GM12865 (cell line): Measurements from ENCODE around the gene MAT2A.

ENCODE experiments used
- DNase-seq: peaks from one replicate; pipeline ENCODE4 v3.0.0; 2010; ENCODE audit warnings: low read depth
- H3K4me3 ChIP-seq: 2 replicates; pipeline ENCODE4 v1.5.1; 2011; ENCODE audit warnings: mild to moderate bottlenecking, low read depth, low read length, control low read depth
- CTCF ChIP-seq: IDR thresholded peaks from 2 replicates; pipeline ENCODE4 v1.5.1; 2011; ENCODE audit warnings: low read length, control low read depth, low read depth, inconsistent platforms; ENCODE audit not compliant: insufficient read depth; ENCODE audit errors: missing control alignments

Gene MAT2A

DNA sequence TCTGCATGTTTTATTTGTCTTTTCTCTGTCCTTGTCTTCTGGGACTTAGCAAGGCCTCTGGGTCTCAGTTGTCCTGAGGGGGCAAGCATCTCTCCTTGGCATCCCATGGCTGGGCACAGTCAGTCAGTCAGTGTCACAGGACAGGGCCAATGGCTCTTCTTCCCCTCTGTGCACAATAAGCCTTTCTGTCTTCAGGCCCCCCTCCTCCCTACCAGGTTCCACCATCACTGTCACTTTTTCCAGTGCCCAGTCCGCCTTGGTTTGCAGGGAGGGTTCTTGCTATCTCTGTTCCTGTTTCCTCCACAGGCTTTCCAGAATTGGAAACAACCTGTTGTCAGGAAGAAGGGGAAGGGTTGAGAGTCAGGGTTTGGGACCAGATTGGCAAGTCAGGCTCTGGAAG lies 43.5 kb downstream of the MAT2A start:
- no peak overlapping the region for H3K4me3 ChIP-seq
- TF ChIP-seq CTCF, result no peak
- no peak for DNase-seq

- peak overlapping the region; percentile 60 for H3K4me3 ChIP-seq
- peak; percentile 74 for DNase-seq
- no peak for TF ChIP-seq CTCF
Observed at GRCh38 chr2:85583667-85584353, 44.8 kb downstream of the MAT2A start.

GRCh38 chr2:85584354-85584856 lies 45.4 kb downstream of the MAT2A start, which contains the start of gene VAMP5:
Gene VAMP5, plus strand, starts transcription at chr2:85584431. Its CDS starts 60 bp downstream, at chr2:85584491.
- H3K4me3 ChIP-seq, result peak within 1 kb of the TSS; percentile 60
- TF ChIP-seq CTCF, result no peak
- no peak for DNase-seq

DNA sequence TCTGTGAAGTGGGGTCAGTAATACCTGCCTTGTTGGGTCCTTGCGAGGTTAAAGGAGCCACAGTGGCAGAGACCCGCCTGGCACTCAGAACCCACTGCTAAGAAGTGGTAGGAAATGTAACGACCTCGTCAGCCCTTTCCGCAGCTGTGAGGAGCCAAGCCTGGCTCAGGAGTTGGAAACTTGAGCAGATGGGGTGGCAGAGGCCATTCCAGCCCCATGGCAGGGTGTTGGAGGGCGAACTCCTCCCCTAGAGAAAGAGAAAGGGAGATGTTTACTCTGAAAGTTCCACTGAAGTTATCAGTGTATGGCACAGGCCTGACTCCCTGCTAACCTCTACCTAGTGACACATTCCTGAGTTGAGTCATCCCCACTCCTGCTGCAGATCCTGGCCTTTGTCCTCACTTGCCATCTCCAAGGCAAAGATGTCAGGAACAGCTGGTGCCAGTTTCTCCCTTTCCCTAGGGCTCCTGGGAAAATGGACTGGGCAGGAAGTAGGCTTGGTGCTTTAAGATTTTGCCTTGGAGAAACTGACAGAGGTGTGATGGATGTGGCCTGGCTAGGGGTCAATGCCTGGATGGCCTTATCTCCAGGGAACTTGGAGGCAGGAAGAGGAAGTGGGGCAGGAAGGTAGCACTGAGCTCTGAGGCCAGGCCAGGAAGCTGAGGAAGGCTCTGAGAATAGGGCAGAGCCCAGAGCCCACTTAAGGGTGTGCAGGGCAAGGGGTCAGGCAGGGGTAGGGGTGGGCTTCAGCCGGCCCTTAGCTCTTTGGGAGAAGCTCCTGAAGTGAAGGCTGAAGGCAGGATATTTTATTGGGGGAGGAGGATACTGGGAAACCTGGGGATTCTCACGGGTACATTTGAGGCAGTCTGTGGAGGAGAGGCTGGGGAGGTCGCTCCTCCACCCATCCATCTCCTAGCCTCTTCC lies 46.2 kb downstream of the MAT2A start:
- no peak for TF ChIP-seq CTCF
- DNase-seq, result peak; percentile 50
- H3K4me3 ChIP-seq, result peak overlapping the region; percentile 60

- TF ChIP-seq CTCF, result no peak
- DNase-seq, result no peak
- H3K4me3 ChIP-seq, result peak overlapping the region; percentile 60
Observed at GRCh38 chr2:85585781-85586105, 46.8 kb downstream of the MAT2A start.

DNA sequence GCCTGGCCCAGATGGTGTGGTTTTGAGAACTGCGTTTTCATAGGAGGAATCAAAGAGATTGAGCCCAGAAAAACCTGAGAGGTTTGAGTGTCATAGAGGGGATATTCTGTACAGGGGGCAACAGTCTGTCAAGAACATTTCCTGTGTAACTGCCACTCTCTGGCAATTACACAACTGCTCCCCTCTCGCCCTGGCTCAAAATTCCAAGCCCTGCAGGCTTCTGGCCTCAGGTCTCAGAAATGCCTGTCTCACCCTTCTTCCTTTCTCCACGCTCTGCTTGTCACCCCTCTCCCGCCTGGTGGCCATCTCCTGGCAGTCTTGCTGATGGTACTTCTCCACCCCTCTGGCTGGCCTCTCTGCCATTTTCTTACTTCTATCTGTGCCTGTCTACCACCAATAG lies 49.3 kb downstream of the MAT2A start:
- no peak overlapping the region for H3K4me3 ChIP-seq
- DNase-seq, result no peak
- no peak for TF ChIP-seq CTCF

- no peak overlapping the region for H3K4me3 ChIP-seq
- DNase-seq, result no peak
- no peak for TF ChIP-seq CTCF
Observed at GRCh38 chr2:85588645-85589044, 49.7 kb downstream of the MAT2A start.
